Loucy (cell line): Measurements from ENCODE around the gene LY6G6D.

Source experiments
- EZH2phosphoT487 ChIP-seq: fragments of 200-600 bp; IDR thresholded peaks from 2 replicates; pipeline ENCODE4 v1.6.1; 2018; ENCODE audit warnings: antibody characterized with exemption, mild to moderate bottlenecking, moderate library complexity, borderline replicate concordance
- TF ChIP-seq, protein P1 (sequence below): fragments of 200-600 bp; sonication (generic); conservative IDR thresholded peaks from 2 replicates; pipeline ENCODE4 v1.5.1; 2014; ENCODE audit warnings: mild to moderate bottlenecking, antibody characterized with exemption, low read length

DNA sequence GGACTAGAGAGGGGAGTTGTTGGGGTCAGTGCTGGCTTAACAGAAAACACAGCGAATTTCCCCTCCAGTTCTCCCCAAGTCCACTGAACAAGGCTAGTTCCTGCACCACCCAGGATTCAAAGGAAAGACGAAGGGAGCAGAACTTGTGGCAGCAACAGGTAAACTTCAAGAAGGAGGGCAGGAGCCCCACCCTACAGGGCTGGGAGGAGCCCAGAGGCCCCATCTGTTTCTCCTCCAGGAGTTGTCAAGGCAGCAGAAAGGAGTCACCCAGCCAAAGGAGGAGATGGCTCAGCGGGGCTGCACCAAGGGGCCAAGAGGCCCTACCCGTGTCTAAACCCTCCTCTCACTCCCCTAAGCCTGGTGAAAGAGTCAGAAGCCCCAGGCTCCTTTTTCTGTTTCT lies 49.0 kb downstream of the LY6G6D start:
- TF ChIP-seq, protein P1, sequence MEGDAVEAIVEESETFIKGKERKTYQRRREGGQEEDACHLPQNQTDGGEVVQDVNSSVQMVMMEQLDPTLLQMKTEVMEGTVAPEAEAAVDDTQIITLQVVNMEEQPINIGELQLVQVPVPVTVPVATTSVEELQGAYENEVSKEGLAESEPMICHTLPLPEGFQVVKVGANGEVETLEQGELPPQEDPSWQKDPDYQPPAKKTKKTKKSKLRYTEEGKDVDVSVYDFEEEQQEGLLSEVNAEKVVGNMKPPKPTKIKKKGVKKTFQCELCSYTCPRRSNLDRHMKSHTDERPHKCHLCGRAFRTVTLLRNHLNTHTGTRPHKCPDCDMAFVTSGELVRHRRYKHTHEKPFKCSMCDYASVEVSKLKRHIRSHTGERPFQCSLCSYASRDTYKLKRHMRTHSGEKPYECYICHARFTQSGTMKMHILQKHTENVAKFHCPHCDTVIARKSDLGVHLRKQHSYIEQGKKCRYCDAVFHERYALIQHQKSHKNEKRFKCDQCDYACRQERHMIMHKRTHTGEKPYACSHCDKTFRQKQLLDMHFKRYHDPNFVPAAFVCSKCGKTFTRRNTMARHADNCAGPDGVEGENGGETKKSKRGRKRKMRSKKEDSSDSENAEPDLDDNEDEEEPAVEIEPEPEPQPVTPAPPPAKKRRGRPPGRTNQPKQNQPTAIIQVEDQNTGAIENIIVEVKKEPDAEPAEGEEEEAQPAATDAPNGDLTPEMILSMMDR, result no peak
- no peak for TF ChIP-seq EZH2phosphoT487
